Left kidney (tissue), 2 donors: ENCODE data around the gene ATRNL1. TPM values are rescaled to one million over a fixed set of nuclear protein-coding genes. Genes with fewer than 3 reads are reported as not detected.
A peak's percentile ranks its signal among the peaks of the same experiment; 100 is the strongest.

ENCODE experiments used
- DNase-seq: peaks from one replicate; pipeline ENCODE4 v3.0.0-alpha.2; 2013
- polyA plus RNA-seq: library from polyadenylated mRNA; unstranded; fragments of 120-200 nt; gene quantifications from one replicate; pipeline ENCODE4 v1.2.1, GENCODE V29; 2013; ENCODE audit not compliant: insufficient read length

ATRNL1 gene
- polyA plus RNA-seq, 1 donor: 27.8 TPM

DNA sequence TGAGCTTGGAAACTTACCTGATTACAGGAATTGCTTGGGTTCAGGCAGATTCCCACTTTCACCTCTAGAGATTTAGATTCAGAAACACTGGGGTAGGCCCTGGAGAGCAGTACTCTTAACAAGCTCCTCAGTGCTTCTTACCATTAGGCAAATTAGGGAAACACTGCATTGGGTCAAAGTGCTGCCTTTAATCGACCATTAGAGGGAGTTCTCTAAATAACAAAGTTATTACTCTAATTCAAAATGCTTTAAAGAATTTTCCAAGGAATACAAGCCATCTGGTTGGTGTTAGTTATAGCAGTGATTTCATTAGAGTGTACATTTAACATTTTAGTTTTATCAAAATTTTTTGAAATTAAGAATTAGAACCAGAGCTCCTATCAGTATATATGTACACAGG, 855.3 kb downstream of the ATRNL1 start:
- peak; percentile 30 for DNase-seq

- no peak for DNase-seq
Measured at GRCh38 chr10:115949282-115949844, 856.2 kb downstream of the ATRNL1 start.

- DNase-seq: no peak
Measured at GRCh38 chr10:115950320-115950719, 857.2 kb downstream of the ATRNL1 start.

GRCh38 chr10:115951242-115951641, 858.1 kb downstream of the ATRNL1 start:
- no peak for DNase-seq

GRCh38 chr10:115953281-115953680, 860.1 kb downstream of the ATRNL1 start:
- no peak for DNase-seq

DNA sequence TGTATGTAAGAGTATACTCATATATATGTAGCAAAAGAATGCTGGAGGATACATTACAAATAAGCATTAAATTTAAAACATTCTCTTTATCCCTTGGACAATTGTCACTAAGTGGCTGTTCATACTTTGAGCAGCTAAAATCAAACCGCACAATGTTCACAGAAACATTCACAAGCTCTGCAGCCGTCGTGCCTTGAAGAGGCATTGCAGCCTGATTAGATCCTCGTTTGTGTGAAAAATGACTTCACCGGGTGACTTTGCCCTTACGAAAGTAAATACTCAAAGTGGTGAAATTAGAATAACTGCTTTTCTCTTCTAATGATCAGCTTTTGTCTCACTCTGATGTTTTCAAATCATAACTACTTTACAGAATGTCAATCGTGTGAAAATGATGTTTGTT, 860.8 kb downstream of the ATRNL1 start:
- no peak for DNase-seq

DNA sequence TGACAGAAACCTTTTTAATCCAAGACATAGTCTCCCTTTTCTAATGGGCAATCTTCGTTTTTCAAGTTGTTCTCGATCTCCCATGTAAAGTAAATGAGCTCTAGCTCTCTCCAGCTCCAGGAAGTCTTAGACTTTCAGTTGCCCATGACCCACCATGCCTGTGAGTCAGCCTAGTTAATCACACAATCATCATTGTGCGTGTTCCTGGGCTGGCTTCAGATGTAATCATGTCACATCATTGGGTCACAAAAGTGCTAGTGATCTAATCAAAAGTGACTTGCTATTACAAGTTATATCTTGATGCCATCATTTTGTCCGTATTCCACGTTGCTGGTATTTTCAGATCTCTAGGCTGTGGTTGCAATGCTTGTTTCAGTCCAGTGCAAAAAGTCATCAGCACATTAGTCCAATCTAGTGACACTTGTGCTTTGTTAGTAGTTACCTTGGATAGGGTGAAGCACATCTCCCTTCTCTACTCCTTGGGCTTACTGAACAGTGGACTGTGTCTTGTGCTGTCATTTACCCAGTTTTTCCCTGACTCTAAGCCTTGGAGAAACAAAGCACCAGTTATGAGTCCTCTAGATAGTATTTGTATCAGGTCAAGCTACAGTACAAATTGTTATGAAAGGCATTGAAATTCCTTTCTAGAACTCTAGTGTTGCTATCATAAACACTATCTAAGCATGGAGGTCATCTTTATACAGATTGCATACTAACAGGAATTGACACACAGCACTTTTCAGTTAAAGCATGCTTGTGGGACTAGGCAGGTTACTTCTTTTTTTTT, 863.3 kb downstream of the ATRNL1 start:
- DNase-seq: no peak

- no peak for DNase-seq
Measured at GRCh38 chr10:115957012-115957399, 863.8 kb downstream of the ATRNL1 start.

GRCh38 chr10:115957786-115958442, 864.7 kb downstream of the ATRNL1 start:
- no peak for DNase-seq

DNA sequence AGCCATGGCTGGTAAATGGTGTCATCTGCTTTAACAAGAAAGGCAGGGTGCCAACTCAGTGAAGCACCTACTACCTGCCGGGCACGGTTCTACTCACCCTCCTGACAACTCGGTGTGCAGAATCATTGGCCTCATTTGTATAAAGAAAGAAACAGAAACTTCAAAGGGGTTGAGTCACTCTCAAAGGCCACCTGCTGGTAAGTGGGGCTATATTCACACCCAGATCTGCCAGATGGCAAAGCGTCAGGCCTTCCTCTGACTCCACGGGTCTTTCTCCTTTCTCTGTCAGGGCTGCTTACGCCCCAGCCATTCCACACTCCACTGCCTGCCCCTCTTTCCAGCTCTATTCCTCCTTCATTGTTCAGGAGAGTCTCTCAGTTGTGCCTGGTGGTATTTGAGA, 870.7 kb downstream of the ATRNL1 start:
- no peak for DNase-seq

- DNase-seq: no peak
Measured at GRCh38 chr10:115964827-115965226, 871.7 kb downstream of the ATRNL1 start.

DNA sequence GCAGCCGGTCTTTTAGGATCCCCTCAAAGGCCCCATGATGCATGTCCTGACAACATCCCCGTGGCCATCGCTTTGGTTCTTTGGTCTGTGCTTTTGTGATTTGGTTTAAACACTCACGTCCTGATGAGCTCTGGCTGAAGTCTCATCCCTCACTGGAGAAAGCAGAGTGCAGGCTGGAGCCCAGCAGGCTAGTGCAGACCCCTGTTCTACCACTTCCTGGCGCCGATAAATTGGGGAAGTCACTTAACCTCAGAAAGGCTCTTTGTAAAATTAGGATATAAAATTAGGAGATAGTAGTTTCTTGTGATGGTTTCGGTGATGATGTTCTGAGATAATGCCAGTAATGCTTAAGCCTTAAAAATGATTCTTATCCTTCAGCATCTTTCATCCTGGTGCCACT, 872.2 kb downstream of the ATRNL1 start:
- no peak for DNase-seq

GRCh38 chr10:115968236-115968635, 875.1 kb downstream of the ATRNL1 start:
- no peak for DNase-seq

DNA sequence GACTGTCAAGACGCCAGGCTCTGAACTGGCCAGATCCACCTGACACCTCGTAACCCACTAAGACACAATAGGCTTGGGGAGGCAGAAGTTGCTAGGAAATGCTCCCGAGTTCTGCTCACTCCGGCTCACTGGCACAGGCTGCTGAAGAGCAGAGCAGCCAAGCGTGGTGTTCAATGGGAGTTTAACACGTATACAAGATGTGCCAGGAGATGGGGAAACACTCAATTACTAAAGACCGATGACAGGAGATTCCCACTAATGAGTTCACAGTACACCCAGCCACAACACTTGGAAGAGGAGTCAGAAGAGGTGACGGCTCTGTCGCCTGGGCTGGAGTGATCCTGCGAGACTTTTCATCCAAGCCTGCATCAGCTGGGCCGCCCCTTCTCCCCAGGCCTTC, 876.4 kb downstream of the ATRNL1 start:
- no peak for DNase-seq

DNA sequence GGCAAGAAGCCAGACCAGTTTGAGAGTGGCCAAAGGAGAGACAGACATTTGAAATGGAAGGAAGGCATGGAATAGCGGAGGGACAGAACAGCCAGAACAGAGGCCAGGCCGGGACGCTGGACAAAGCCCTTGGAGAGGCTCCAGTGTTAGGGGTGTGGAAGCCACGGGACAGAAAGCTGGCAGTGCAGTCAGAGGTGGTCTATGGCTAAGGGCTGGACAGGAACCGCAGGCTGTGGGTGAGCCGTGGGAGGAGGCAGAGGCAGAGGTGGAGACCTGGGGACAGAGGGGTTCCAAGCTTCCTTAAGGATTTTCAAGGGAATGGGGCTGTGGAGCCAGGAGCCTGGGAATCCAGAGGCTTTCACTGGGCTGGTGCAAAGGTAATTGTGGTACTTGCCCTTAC, 878.8 kb downstream of the ATRNL1 start:
- no peak for DNase-seq

GRCh38 chr10:115972426-115972825, 879.3 kb downstream of the ATRNL1 start:
- no peak for DNase-seq

- no peak for DNase-seq
Measured at GRCh38 chr10:115974351-115974750, 881.2 kb downstream of the ATRNL1 start.

DNA sequence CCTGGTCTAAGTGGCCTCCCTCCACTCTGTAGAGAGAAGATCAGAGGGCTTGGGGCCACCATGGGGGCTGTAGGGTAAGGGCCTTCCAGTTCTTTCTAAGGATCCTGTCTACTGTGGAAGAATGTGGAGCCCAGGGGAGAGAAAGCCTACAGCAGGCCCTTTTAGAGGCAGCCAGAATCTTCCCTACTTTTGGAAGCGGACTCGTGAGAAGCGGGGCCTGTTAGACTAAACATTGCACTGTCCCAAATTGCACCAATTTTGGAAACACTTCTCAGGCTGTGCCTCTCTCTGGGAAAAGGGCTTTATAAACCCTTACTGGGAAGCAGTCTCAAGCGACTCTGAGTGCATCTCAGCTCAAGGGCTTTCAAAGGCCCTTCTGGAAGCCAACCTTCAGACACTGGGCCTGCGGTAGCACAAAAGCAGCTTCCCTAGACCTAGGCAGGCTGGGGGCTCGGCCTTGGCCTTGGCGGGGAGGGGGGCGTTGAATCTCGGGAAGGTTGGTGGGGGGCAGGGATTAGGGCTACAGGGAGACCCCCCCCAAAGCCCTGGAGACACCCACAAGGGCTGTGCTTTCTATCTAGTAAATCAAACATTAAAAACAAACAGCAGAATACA, 881.8 kb downstream of the ATRNL1 start:
- no peak for DNase-seq

GRCh38 chr10:115975506-115975905, 882.3 kb downstream of the ATRNL1 start:
- DNase-seq: no peak

- DNase-seq: no peak
Measured at GRCh38 chr10:115976342-115976741, 883.2 kb downstream of the ATRNL1 start.

- DNase-seq: no peak
Measured at GRCh38 chr10:115977855-115978254, 884.7 kb downstream of the ATRNL1 start.

- no peak for DNase-seq
Measured at GRCh38 chr10:115979576-115979975, 886.4 kb downstream of the ATRNL1 start.

GRCh38 chr10:115980470-115980869, 887.3 kb downstream of the ATRNL1 start:
- DNase-seq: no peak
